H1 (cell line): ENCODE results near the gene GYS2. TPM values are rescaled to one million over a fixed set of nuclear protein-coding genes. Genes with fewer than 3 reads are reported as not detected.

Experiments
- NANOG ChIP-seq: IDR thresholded peaks from 2 replicates; pipeline ENCODE4 v1.6.1; 2011; ENCODE audit warnings: low read length, low read depth, mild to moderate bottlenecking, inconsistent platforms; ENCODE audit not compliant: insufficient read depth, poor library complexity, severe bottlenecking
- RAD21 ChIP-seq, 2 experiments: IDR thresholded peaks in 1 of 2; conservative IDR thresholded peaks in 1 of 2; 2 replicates each; pipeline ENCODE4 v1.6.1; 2011; ENCODE audit warnings: low read depth in 2 of 2, low read length in 2 of 2, improper control_type of control experiment in 1 of 2, inconsistent platforms in 1 of 2, mild to moderate bottlenecking in 1 of 2, moderate library complexity in 1 of 2
- USF2 ChIP-seq: IDR thresholded peaks from 2 replicates; pipeline ENCODE4 v1.6.1; 2011; ENCODE audit warnings: low read length, improper control_type of control experiment
- ZNF274 ChIP-seq: IDR thresholded peaks from 2 replicates; pipeline ENCODE4 v1.7.0; 2012; ENCODE audit warnings: low read length, borderline replicate concordance; ENCODE audit errors: extremely low read depth
- polyA plus RNA-seq, 7 experiments: library from polyadenylated mRNA; depleted of rRNA in 3 of 7; stranded (reverse) in 5 of 7; unstranded in 2 of 7; fragments of >200 nt in 5 of 7; fragments of 200-250 nt in 2 of 7; gene quantifications; 1 replicate in 5 of 7; 2 replicates in 1 of 7; 4 replicates in 1 of 7; pipeline versions ENCODE4 v1.2.1 to v1.2.3, GENCODE V29; 2011 to 2013; ENCODE audit warnings: missing spikeins in 2 of 7, mixed read lengths in 2 of 7
- total RNA-seq: library from RNA; stranded (reverse); fragmentation: NEBNext Ultra II Directional; extraction: Animal tissue kit (Norgen Biotek cat#: 25700); gene quantifications from 2 replicates; pipeline ENCODE4 v1.2.1, GENCODE V29; 2021

The GYS2 gene
- total and polyA plus RNA-seq, 2 of the 8 experiments (the other 6 are each of a cell fraction or from before 2014, with no cell fraction given): not detected

DNA sequence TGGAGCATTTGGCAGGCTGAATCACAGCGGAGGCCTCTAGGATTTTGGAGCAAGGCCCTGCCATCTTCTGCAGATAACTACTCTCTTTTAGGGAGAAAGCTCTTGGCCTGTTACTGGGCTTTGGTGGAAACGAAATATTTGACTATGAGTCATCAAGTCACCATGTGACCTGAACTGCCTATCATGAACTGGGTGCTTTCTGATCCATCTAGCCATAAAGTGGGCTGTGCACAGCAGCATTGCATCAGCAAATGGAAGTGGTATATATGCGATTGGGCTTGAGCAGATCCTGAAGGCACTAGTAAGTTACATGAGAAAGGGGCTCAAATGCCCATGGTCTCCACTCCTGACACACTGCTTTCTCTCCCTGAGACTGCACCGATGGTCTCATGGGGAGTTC lies 21.1 kb downstream of the GYS2 start (continued):
- no peak for TF ChIP-seq USF2
- no peak for TF ChIP-seq RAD21 (IDR thresholded peaks at IDR 0.05 in 1 of 2, conservative IDR thresholded peaks at IDR 0.05 in 1 of 2; ENCODE audit: low read depth in 2 of 2, low read length in 2 of 2)
- TF ChIP-seq ZNF274: no peak
- TF ChIP-seq NANOG: no peak
